ENCODE data around the gene FOXK1. TPM values are rescaled to one million over a fixed set of nuclear protein-coding genes. Genes with fewer than 3 reads are reported as not detected.

Gene FOXK1
- total RNA-seq, 2 donors from 2014 or later = 17.5 to 22.1 TPM

- intact Hi-C loops (cut with DNase I) = no loop called here
- DNase-seq (no peak), ATAC-seq (peak in 1 of 2 donors; percentile 8)
Observed at GRCh38 chr7:4713183-4713784, 31.2 kb downstream of the FOXK1 start.

DNA sequence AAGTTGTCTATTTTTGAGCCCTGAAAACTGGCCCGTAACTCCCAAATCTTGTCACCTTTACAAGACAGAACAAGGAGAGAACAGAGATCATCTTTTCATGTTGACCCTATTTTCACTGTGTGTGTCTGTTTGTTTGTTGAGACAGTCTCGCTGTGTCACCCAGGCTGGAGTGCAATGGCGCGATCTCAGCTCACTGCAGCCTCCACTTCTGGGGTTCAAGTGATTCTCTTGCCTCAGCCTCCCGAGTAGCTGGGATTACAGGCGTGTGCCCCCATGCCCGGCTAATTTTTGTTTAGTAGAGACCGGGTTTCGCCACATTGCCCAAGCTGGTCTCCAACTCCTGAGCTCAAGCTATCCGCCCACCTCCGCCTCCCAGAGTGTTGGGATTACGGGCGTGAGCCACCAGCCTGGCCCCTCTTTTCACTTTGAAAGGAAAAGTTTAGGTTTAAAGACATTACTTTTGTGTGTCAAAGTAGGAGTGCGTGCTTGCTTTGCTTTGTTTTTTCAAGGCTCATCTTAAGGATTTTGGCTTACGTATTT, 32.1 kb downstream of the FOXK1 start:
- intact Hi-C loops (cut with DNase I) = no loop called here
- no peak for ATAC-seq

GRCh38 chr7:4714767-4715409, 32.8 kb downstream of the FOXK1 start:
- ATAC-seq (no peak), DNase-seq (no peak)
- intact Hi-C loops (cut with DNase I) = no loop called here

More for the DNA sequence above, 32.1 kb downstream of the FOXK1 start:
- no peak for DNase-seq

DNA sequence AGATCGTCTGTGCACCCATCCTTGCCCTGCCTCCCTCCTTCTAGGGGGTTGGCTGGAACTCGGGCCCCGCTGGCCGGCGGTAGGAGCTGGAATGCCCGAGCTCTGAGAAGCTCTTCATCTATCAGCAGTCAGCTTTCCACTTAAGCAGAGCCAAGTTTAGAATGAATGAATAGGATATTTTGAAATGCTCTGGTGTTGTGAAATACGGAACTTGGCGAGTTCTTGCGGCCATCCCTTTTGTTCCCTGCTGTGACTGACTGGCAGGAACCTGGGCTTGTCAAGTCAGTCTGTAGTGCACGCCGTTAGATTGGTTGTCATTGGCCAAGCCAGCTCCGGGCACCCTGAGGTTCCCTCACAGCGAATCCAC, 33.3 kb downstream of the FOXK1 start:
- peak; percentile 70 for DNase-seq
- intact Hi-C loops (cut with DNase I) = no loop called here

DNA sequence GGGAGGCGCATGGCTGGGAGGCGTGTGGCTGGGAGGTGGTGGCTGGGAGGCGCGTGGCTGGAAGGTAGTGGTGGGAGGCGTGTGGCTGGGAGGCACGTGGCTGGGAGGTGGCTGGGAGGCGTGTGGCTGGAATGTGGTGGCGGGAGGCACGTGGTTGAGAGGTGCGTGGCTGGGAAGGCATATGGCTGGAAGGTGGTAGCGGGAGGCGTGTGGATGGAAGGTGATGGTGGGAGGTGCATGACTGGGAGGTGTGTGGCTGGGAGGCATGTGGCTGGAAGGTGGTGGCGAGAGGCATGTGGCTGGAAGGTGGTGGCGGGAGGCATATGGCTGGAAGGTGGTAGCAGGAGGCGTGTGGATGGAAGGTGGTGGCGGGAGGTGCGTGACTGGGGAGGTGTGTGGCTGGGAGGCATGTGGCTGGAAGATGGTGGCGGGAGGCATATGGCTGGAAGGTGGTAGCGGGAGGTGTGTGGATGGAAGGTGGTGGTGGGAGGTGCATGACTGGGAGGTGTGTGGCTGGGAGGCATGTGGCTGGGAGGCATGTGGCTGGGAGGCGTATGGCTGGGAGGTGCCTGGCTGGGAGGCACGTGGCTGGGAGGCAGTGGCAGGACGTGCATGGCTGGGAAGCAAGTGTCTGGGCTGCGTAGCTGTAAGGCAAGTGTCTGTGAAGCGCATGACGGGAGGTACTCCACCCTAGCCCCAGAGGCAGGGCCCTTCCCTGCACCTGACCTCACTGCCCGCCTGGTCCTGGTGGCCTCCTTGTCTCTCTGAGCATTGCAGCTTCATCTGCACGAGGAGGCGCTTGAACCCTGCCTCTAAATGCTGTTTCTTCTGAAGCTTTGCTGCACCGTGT, 35.1 kb downstream of the FOXK1 start:
- ATAC-seq = no peak
- DNase-seq = no peak

More for the DNA sequence above, 33.3 kb downstream of the FOXK1 start:
- ATAC-seq = peak; percentile 89 to 91

DNA sequence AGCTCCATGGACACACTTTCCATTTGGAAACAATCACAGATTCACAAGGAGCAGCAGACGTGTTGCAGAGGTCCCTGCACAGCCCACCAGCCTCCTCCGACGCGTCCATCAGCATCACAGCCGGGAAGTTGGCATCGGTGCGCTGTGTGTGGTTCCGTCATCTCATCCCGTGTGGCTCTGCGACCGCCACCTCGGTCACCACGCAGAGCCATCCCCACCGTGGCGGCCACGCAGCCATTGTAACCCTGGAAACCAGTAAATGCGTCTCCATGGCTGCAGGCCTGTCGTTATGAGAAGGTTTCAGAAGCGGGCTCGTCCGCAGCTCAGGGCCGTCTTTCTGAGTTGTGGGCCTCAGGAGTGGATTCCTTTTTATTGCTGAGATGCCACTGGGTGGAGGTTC, 36.0 kb downstream of the FOXK1 start:
- DNase-seq = no peak
- intact Hi-C loops (cut with DNase I) = no loop called here
- no peak for ATAC-seq

More for the DNA sequence above, 35.1 kb downstream of the FOXK1 start:
- intact Hi-C loops (cut with DNase I) = no loop called here

DNA sequence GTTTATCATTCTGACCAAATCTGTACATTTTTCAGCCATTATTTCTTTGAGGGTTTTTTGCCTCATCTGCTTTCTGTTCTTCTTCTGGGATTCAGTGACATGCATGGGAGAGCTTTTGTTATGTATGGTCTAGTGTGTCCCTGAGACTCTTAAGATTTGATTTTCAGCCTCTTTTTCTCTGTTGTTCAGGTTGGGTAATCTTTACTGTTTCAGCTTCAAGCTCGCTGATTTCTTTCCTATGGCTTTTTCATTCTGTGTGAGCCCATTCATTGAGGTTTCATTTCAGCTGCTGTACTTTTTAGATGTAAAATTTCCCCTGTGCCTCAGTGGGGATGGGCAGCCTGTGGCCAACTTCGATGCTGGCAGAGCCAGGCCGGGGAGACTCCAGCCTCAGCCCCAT, 38.1 kb downstream of the FOXK1 start:
- intact Hi-C loops (cut with DNase I) = no loop called here
- no peak for DNase-seq
- no peak for ATAC-seq

DNA sequence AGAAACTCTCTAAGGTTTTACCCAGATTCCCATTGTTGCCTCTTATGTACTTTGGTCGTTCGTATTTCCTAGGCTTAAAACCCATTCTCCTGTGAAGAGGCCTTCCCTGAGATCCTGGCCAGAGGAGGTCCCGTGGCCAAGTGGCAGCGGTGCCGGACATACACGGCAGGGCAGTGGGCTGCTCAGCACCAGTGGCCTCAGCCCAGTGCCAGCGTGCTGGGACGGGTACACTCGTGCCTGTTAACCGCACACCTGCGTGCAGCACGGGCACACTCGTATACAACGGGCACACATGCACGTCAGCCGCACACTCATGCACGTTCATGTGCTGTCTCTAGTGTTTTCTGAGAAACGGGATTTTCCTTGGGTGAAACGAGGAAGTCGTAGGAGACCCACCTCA, 40.2 kb downstream of the FOXK1 start:
- ATAC-seq (no peak), DNase-seq (no peak)
- intact Hi-C loops (cut with DNase I) = no loop called here

DNA sequence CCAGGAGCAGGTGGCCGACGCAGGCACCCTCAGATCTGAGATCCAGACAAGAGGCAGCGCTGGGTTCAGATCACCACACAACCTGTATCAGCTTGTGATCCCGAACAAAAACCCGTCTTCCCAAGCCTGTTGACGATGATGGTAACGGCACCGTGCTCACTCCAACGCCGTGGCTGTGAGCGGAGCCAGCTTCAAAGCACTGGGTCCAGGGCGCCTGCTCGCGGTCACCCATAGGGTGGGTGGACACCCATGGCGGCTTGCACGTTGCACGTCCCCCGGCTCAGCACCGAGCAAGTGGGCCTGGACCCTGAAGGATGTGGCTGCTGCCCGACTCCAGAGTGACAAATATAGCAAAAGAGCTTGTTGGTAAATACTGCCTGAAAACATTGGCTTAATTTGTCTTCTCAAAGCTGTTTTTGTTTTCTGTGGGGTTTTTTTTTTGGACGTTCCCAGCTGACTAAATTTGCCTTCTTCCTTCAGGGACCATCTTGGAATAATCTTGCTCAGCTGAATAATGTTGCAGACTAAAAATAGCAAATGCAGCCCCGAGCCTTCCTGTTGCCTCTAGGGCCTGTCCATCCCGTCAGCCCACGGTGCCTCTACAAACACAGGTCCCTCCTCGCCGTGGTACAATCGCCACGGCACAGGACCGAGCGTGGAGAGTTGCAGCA, 41.0 kb downstream of the FOXK1 start:
- ATAC-seq = no peak
- intact Hi-C loops (cut with DNase I) = no loop called here
- no peak for DNase-seq

DNA sequence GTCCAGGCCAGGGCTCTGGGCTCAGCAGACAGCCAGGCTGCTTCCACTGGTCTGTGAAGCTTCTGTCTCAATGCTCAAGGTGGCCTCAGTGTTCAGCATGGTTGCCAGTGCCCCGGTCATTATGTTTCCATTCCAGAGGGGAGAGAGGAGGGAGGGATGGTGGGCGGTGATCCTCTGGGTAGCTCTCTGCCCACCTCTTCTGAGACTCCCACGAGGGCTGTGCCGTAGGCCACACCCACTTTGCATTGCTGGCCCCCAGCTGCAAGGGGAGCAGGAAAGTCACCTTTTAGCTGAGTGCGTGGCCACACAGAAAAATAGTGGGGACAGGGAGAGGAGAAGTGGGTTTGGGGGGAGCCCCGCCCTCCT, 42.5 kb downstream of the FOXK1 start:
- intact Hi-C loops (cut with DNase I) = no loop called here
- DNase-seq (no peak), ATAC-seq (peak; percentile 6 to 10)

GRCh38 chr7:4725014-4725849, 43.1 kb downstream of the FOXK1 start:
- ATAC-seq (peak; percentile 82 to 85), DNase-seq (peak; percentile 88)
- intact Hi-C loops (cut with DNase I) = no loop called here

GRCh38 chr7:4725850-4726450, 43.9 kb downstream of the FOXK1 start:
- ATAC-seq (no peak), DNase-seq (no peak)
- intact Hi-C loops (cut with DNase I) = no loop called here

GRCh38 chr7:4726566-4726965, 44.5 kb downstream of the FOXK1 start:
- ATAC-seq = no peak
- intact Hi-C loops (cut with DNase I) = no loop called here
- no peak for DNase-seq

- intact Hi-C loops (cut with DNase I) = no loop called here
- ATAC-seq = no peak
- no peak for DNase-seq
Observed at GRCh38 chr7:4727914-4728705, 46.0 kb downstream of the FOXK1 start.

DNA sequence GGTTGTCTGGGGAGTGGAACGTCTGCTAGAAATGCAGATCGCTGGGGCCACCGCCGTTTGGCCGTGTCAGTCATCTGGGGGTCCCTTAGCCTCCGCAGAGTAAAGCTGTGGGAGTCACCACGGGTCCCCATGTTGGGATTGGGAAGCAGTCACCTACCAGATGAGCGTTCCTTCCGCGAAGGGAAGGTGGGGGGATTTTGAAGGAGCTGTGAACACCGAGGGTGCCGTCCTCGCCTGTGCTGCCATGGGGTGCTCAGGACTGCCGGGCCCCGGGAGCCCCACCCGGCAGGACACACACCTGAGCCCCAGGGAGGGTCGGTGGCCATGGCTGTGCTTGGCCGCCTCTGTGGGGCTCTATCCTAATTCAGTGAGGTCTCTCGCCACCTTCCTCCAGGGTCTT, 47.2 kb downstream of the FOXK1 start:
- intact Hi-C loops (cut with DNase I) = no loop called here

GRCh38 chr7:4730276-4730675, 48.2 kb downstream of the FOXK1 start:
- DNase-seq (no peak), ATAC-seq (no peak)
- intact Hi-C loops (cut with DNase I) = no loop called here

More for the DNA sequence above, 47.2 kb downstream of the FOXK1 start:
- no peak for DNase-seq
- ATAC-seq = no peak

DNA sequence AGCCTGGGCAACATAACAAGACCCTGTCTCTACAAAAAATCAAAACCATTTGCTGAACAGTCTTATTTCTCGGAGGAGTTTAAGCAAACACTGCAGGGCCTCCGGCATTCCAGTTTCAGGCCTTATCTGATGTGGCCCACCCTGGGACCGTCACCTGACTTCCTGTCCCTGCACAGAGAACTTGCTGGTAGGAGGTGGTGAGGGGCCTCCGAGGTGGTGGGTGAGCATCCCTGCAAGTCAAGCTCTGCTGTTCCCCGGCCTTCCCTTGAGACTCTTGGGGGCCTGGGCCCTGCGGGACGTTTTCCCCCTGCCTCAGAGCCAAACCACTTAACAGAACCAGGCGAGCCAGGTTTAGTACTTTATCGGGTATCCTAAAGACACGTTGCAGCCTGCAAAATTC, 48.9 kb downstream of the FOXK1 start:
- intact Hi-C loops (cut with DNase I) = no loop called here
- DNase-seq (no peak), ATAC-seq (no peak)

DNA sequence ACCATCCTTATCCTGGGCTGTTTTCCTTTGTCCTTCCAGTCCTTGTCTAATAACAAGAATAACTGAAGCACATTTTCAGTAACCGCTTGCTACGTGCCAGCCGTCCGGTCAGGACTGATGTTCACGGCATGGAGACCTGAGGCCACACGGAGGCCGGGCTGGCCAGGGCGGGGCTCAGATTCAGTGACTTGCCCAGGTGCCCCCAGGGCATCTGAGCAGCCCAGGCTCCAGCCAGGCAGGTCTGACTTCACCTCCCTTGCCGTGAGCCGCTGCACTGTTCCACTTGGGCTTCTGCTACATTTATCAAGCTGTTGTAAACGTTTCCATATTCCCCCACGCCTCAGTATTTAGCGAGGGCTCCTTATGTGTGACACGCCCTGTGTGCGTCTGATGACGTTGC, 49.7 kb downstream of the FOXK1 start:
- ATAC-seq = no peak
- intact Hi-C loops (cut with DNase I) = no loop called here

More for the DNA sequence above, 49.7 kb downstream of the FOXK1 start:
- DNase-seq = no peak

All from left cardiac atrium (tissue), 4 donors.